Activated T-cell treated with anti-CD3 and anti-CD28 coated beads, Interleukin-2, amount 50 U/mL, for 48 hours (primary cell): ENCODE results near the gene RCSD1.
A peak's percentile ranks its signal among the peaks of the same experiment; 100 is the strongest.

Experiments
- DNase-seq, 2 experiments: peaks; one replicate each; pipeline ENCODE4 v3.0.0-alpha.2; 2020

The RCSD1 gene

GRCh38 chr1:167644551-167644950, 14.5 kb downstream of the RCSD1 start:
- DNase-seq = peak in 1 of 2 experiments; percentile 10

GRCh38 chr1:167645140-167645541, 15.1 kb downstream of the RCSD1 start:
- DNase-seq = no peak

DNA sequence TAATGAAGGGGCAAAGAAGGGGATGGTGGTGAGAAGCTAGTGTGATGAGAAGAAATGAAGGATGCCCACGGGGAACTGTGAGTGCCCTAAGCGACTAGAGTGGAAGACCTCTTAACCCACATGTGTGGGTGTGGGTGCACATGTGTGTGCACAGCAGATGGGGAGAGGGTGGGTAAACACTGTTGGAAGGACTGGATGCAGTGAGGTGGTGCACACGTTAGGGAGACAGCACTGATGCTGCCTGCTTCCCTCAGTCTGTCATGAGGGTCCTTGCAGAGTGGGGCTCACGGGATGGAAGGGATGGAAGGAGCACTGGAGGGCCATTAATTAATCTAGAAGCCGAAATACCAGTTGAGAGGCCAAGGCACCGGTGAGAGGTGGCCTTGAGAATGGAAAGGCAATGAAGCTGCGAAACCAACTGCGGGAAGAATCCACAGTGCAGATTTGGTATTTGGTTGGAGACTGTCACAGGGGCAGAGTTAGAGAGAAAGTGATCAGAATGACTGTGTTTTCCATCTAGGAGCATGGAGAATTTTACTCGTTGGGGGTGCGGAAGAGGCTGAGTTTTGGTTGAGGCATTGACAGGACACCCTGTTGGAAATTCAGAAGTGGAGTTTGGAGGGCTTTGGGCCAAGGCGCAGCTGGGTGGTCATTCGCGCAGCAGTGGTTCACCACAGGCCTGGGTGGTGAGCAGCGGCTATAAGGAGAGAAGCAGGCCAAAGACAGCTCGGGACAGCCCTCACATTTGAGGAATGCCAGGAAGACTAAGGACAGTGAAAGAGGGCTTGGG, 15.8 kb downstream of the RCSD1 start:
- peak in 1 of 2 experiments; percentile 17 for DNase-seq

GRCh38 chr1:167648252-167648849, 18.3 kb downstream of the RCSD1 start:
- DNase-seq = no peak

DNA sequence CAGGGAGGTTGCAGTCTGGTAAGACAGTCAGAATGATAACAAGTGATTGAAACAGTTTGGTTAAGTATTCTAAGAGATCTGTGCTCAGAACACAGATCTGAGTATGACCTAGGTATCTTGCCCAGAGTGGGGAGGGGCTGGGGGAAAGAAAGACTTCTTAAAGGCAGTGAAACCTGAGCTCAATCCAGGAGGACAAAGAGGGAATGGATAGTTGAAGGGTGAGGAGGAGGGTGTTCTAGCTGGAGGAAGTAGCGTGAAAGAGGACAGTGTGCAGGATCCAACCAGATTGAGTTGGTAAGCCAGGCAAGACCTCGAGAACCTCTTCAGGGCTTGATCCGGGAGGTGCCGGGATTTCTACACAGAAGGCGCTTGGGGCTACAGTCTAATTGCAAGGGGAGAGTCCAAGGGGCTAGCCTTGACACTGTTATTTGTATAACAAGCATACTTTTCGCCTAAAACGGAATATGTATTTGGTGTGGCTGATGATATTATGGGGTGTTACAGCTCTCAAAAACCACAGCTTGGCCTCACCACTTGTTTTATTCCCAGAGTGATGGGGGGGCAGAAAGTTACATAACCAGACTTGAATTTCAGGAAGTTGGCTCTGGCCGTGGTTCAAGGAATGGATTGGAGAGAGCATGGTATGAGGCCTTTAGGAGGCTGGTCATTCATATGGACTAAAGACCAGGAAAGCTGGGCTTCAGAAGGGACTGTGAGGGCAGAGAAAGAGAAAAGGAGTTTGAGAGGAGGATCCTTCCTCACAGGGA, 19.1 kb downstream of the RCSD1 start:
- no peak for DNase-seq

DNA sequence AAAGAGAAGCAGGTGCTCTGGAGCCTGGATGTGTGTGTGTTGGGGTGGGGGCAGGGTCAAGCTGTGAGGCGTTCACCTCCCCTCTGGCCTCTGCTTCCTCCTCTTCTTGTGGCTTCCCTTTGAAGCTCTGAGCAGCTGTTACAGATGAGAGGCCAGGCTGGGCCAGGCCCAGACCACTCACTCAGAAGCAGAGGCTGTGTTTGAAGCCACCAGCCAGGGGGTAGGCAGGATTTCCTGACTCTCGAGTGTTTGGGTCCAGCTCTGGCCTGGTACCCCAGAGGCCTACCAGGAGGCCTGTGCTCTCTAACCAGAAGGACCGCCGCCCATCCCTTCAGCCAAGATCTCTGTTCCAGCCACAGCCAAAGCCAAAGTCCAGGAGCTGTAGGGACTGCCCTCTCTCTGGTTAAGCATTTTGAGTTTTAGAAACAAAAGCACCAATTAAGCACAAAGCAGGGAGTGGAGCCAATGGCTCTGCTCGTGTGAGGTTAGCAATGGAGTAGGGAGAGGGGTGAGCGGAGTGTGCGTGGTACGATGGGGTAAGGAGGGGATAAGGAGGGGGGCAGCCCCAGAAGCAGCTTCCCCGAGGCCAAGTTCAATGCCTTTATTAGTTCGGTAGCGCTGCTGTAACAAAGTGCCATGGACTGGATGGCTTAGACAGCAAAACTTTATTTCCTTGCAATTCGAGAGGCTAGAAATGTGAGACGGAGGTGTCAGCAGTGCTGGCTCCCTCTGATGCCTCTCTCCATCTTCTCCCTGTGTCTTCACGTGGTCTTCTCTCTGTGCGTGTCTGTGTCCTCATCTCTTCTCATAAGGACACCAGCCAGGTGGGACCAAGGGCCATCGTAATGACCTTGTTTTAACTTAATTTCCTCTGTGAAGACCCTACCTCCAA, 20.5 kb downstream of the RCSD1 start:
- peak in 1 of 2 experiments; percentile 30 for DNase-seq

- DNase-seq = no peak
These were observed 21.2 kb downstream of the RCSD1 start for GRCh38 chr1:167651161-167651693.

GRCh38 chr1:167654975-167655575, 25.0 kb downstream of the RCSD1 start:
- DNase-seq = no peak

- DNase-seq = no peak
These were observed 26.6 kb downstream of the RCSD1 start for GRCh38 chr1:167656657-167657056.

GRCh38 chr1:167658574-167659328, 28.7 kb downstream of the RCSD1 start:
- no peak for DNase-seq

- DNase-seq = no peak
These were observed 29.4 kb downstream of the RCSD1 start for GRCh38 chr1:167659450-167659849.

- DNase-seq = no peak
These were observed 29.8 kb downstream of the RCSD1 start for GRCh38 chr1:167659881-167660280.

- DNase-seq = no peak
These were observed 31.7 kb downstream of the RCSD1 start for GRCh38 chr1:167661527-167662426.

DNA sequence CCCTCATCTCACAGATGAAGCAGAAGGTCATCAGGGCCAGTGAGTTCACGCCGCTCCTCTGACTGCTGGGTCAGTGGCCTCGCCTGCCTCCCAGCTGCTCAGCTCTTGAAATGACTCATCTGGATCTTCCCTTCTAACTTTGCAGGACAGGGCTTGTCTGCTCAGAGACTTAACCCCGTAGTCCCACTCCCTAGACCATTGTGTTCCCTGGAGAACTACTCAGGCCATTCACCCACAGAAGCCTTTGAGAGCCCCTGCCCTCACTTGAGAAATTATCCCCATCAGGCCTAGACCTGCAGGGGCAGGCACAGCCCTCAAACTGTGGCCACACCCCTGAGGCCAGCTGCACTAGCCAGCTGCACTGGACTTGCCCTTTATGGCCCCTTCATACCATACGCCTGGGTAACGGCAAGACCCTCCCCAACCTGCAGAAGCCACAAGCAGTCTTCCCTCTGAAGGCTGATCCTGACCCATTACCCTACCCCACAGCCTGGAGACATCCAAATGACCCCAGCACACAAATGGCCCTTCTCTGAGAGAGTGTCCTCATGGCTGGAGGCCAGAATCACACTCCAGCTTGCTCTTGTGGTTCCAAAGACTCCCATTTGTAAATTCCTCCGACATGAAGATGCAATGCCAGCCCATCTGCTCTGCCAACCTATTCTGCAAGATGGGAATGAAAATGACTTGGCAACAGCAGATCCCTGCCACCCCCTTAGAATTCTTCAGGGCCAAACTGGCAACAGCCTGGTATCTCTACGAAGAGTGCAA, 33.2 kb downstream of the RCSD1 start:
- no peak for DNase-seq

GRCh38 chr1:167665469-167665868, 35.4 kb downstream of the RCSD1 start:
- no peak for DNase-seq

DNA sequence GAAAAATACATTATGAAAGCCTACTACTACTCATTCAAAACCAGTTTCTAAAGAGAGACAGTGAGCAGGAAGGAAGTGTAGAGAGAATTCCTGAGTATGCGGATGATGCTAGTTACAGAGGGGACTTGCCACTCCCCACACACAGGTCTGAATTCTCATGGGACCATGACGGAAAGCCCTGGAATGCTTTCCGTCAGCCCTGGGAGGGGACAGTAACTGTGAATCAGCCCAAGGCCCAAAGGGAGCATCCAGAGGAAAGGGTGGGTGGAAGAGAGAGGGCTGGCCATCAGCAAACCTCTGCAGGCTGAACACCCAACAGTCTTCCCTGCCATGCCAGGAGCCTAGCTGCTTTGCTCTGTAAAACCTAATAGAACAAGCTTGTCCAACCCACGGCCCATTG, 36.4 kb downstream of the RCSD1 start:
- no peak for DNase-seq

DNA sequence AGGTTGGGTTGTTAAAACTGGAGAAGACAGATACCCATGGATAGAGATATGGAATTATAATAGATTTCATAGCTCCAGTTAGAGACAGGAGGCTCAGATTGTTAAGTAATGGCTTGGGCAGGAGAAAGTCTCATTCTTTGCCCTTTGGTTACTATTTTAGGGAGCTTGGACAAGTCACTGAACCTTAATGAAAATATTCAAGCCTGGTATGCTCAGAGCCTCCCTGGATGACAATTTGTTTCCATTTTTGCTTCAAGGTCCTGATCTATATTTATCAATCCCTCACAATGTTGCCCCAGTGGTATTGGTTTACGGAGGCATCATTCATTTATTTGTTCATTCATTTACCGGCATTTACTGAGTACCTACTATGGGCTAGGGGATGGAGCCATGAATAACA, 37.5 kb downstream of the RCSD1 start:
- no peak for DNase-seq

DNA sequence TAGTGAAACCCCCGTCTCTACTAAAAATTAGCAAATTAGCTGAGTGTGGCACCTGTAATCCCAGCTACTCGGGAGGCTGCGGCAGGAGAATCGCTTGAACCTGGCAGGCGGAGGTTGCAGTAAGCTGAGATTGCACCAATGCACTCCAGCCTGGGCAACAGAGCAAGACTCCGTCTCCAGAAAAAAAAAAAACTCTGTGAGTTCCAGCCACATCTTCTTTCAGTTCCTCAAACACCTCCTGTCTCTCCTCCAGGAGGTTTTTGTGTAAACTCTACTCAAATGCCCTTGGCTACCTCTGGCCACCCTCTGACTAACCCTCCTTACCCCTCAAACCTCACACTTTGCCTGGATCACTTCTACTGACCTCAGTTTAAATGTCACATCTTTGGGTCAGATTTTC, 38.1 kb downstream of the RCSD1 start:
- no peak for DNase-seq
